ENCODE data around the gene GANC.
"Not testable (repeated sequence)": the region's sequence is repeated elsewhere in the genome, so short reads cannot be mapped to it uniquely, and the experiment has no call there.

- TF ChIP-seq CTCF (IDR thresholded peaks at IDR 0.05 in 8 of 11, conservative IDR thresholded peaks at IDR 0.05 in 3 of 11); POLR2A (IDR thresholded peaks at IDR 0.05): not testable (repeated sequence)
Measured at GRCh38 chr15:42316282-42316805, 43.3 kb downstream of the GANC start.
